Upper lobe of left lung (tissue), 6 donors: ENCODE data around the gene POLA1. TPM values are rescaled to one million over a fixed set of nuclear protein-coding genes. Genes with fewer than 3 reads are reported as not detected.

Source experiments
- ATAC-seq, 2 donors: fragments of 200-7000 bp; cut with Tn5 transposase; one replicate each; pipeline ENCODE4 v1.9.1; 2022; ENCODE audit warnings: mild to moderate bottlenecking in 2 of 2, moderate library complexity in 2 of 2; ENCODE audit not compliant: low FRiP score in 2 of 2
- DNase-seq, 2 donors: peaks; one replicate each; pipeline ENCODE4 v3.0.0-alpha.2; 2019 to 2020
- H3K27ac ChIP-seq, 4 donors: fragments of 200-600 bp; sonication (generic); one replicate each; pipeline ENCODE4 v1.5.1; 2016 to 2019
- H3K27me3 ChIP-seq, 4 donors: fragments of 200-600 bp; sonication (generic); one replicate each; pipeline ENCODE4 v1.5.1; 2017 to 2019
- H3K36me3 ChIP-seq, 4 donors: fragments of 200-600 bp; sonication (generic); one replicate each; pipeline ENCODE4 v1.5.1; 2016 to 2019
- H3K4me1 ChIP-seq, 4 donors: fragments of 200-600 bp; sonication (generic); one replicate each; pipeline ENCODE4 v1.5.1; 2018 to 2019
- H3K4me3 ChIP-seq, 4 donors: fragments of 200-600 bp; sonication (generic); one replicate each; pipeline ENCODE4 v1.5.1; 2017 to 2019; ENCODE audit warnings: mild to moderate bottlenecking in 2 of 4, moderate library complexity in 1 of 4
- H3K9me3 ChIP-seq, 4 donors: fragments of 200-600 bp; sonication (generic); one replicate each; pipeline ENCODE4 v1.5.1; 2018 to 2019
- CTCF ChIP-seq, 6 experiments: fragments of 450-650 bp in 4 of 6; fragments of 200-600 bp in 2 of 6; sonication (generic) in 2 of 6; IDR thresholded peaks; one replicate each; pipeline ENCODE4 v1.5.1; 2016 to 2019; ENCODE audit warnings: antibody characterized with exemption in 6 of 6
- EP300 ChIP-seq, 4 donors: sonication (generic); formaldehyde crosslinking; IDR thresholded peaks; one replicate each; pipeline ENCODE4 v1.5.1; 2017; ENCODE audit warnings: antibody characterized with exemption in 4 of 4, control low read depth in 2 of 4
- POLR2A ChIP-seq, 4 donors: fragments of 450-650 bp; IDR thresholded peaks; one replicate each; pipeline ENCODE4 v1.5.1; 2016 to 2017; ENCODE audit warnings: antibody characterized with exemption in 4 of 4, mild to moderate bottlenecking in 2 of 4
- POLR2AphosphoS5 ChIP-seq, 2 donors: sonication (generic); formaldehyde crosslinking; IDR thresholded peaks; one replicate each; pipeline ENCODE4 v1.5.1; 2017; ENCODE audit warnings: antibody characterized with exemption in 2 of 2
- WGBS, 2 donors: methylation state at CpG; one replicate each; pipeline ENCODE4 v1.1.5; 2017 to 2018; 5-methylcytosine and 5-hydroxymethylcytosine counted together
- total RNA-seq, 6 donors: library from RNA; depleted of rRNA in 4 of 6; stranded (reverse); fragments of >200 nt in 4 of 6; gene quantifications; one replicate each; pipeline versions ENCODE4 v1.1.0 to v1.2.1, GENCODE V29; 2016 to 2021
- donor health status: DM: no; HTN: no; CAD: no; lungs with moderate emphysema.
- donor health status: DM: no; HTN: yes; CAD: no; lungs with severe emphysema.

POLA1 gene
- total RNA-seq, 6 donors from 2014 or later, result 6.3 to 15.7 (median 8.9) TPM

DNA sequence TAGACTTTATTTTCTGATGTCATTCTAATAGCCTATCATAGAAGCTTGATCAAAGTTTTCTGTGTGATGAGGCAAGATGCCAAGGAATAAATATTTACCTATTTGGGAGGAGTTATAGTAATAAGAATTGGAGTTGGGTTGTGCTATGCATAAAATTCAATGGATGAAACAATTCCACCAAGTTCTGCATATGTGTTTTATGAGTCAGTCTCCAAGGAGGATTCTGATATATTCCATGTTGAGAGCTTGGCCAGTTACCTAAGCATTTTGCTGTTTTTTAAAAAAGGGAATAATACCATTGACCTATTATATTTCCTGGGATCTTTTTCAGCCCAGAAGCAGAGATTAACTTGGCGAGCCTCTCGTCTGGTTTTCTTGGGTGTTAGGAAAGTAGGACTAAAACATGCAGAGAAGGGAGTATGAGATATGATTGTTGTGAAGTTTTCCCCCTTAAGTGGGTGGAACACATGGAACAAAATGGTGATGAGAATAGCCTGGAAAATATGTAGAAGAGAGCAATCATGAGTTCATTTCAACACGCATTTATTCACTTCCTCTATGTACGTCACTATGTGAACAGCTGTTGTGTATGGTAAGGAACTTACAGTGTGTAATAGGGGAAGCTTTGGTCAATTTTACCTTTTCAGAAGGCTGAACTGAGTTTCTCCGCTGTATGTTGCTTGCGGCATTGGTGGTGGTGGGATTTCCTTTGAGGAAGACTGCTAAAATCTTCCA lies 39.2 kb downstream of the POLA1 start:
- TF ChIP-seq EP300 (IDR thresholded peaks at IDR 0.05) (no peak), CTCF (IDR thresholded peaks at IDR 0.05) (no peak), POLR2A (IDR thresholded peaks at IDR 0.05) (no peak)
- Histone ChIP-seq H3K36me3 (peaks cover 0 to 9% (median 0%) of the 10 kb centered on the region in 4 donors), H3K4me3 (no peak overlapping the region), H3K27me3 (no peaks in the 10 kb centered on the region), H3K27ac (no peak overlapping the region), H3K9me3 (no peaks in the 10 kb centered on the region), H3K4me1 (no peaks in the 10 kb centered on the region)
- ATAC-seq (no peak), DNase-seq (no peak)
- 79 to 82% methylated on average over 6 of the region's 6 CpGs for WGBS, 2 donors

GRCh38 chrX:24741330-24741729 lies 47.6 kb downstream of the POLA1 start:
- WGBS, 2 donors, result 58 to 81% methylated on average over 3 of the region's 3 CpGs
- H3K4me3 ChIP-seq, result no peak overlapping the region
- no peaks in the 10 kb centered on the region for H3K4me1 ChIP-seq
- no peak for DNase-seq
- H3K27me3 ChIP-seq, result no peaks in the 10 kb centered on the region
- TF ChIP-seq POLR2A (IDR thresholded peaks at IDR 0.05) (no peak), POLR2AphosphoS5 (IDR thresholded peaks at IDR 0.05) (no peak), EP300 (IDR thresholded peaks at IDR 0.05) (no peak), CTCF (IDR thresholded peaks at IDR 0.05) (no peak)
- H3K36me3 ChIP-seq, result peaks cover 0 to 6% (median 0%) of the 10 kb centered on the region in 4 donors
- no peak overlapping the region for H3K27ac ChIP-seq
- H3K9me3 ChIP-seq, result no peaks in the 10 kb centered on the region
- ATAC-seq, result no peak

GRCh38 chrX:24748196-24748595 lies 54.5 kb downstream of the POLA1 start:
- Histone ChIP-seq H3K4me1 (no peaks in the 10 kb centered on the region), H3K9me3 (no peaks in the 10 kb centered on the region), H3K4me3 (no peak overlapping the region), H3K27ac (no peak overlapping the region), H3K27me3 (no peaks in the 10 kb centered on the region), H3K36me3 (peaks cover 0 to 8% (median 0%) of the 10 kb centered on the region in 4 donors)
- 79 to 96% methylated on average over 3 of the region's 3 CpGs for WGBS, 2 donors
- DNase-seq, result no peak
- no peak for TF ChIP-seq EP300 (IDR thresholded peaks at IDR 0.05)
- TF ChIP-seq CTCF (IDR thresholded peaks at IDR 0.05), result no peak
- no peak for TF ChIP-seq POLR2AphosphoS5 (IDR thresholded peaks at IDR 0.05)
- no peak for TF ChIP-seq POLR2A (IDR thresholded peaks at IDR 0.05)
- no peak for ATAC-seq

- no peak overlapping the region for H3K4me3 ChIP-seq
- WGBS, 2 donors, result 83 to 100% methylated on average over 2 of the region's 2 CpGs
- no peaks in the 10 kb centered on the region for H3K4me1 ChIP-seq
- peaks cover 0 to 4% (median 0%) of the 10 kb centered on the region in 4 donors for H3K36me3 ChIP-seq
- no peak for DNase-seq
- ATAC-seq, result no peak
- TF ChIP-seq POLR2AphosphoS5 (IDR thresholded peaks at IDR 0.05) (no peak), CTCF (IDR thresholded peaks at IDR 0.05) (no peak), EP300 (IDR thresholded peaks at IDR 0.05) (no peak), POLR2A (IDR thresholded peaks at IDR 0.05) (no peak)
- no peaks in the 10 kb centered on the region for H3K9me3 ChIP-seq
- no peaks in the 10 kb centered on the region for H3K27me3 ChIP-seq
- H3K27ac ChIP-seq, result no peak overlapping the region
These were observed 66.1 kb downstream of the POLA1 start for GRCh38 chrX:24759786-24760185.
